Stimulated activated CD4-positive, alpha-beta T cell treated with anti-CD3 and anti-CD28 coated beads, Interleukin-2, amount 100 ng/mL, for 4 hours (primary cell): ENCODE data around the gene CCDC97.
"Not testable (repeated sequence)": the region's sequence is repeated elsewhere in the genome, so short reads cannot be mapped to it uniquely, and the experiment has no call there.

Experiments
- DNase-seq: peaks from one replicate; pipeline ENCODE4 v3.0.0-alpha.2; 2020; ENCODE audit warnings: low read depth

The CCDC97 gene

GRCh38 chr19:41310033-41310831, at the start of gene CCDC97:
TSS of gene CCDC97 (plus strand) at chr19:41310172. CDS start at chr19:41310311, 139 bp downstream.
- peak; percentile 81 for DNase-seq

GRCh38 chr19:41261474-41262190, 48.3 kb upstream of the CCDC97 start:
- DNase-seq: no peak

- DNase-seq: peak; percentile 61
Observed at GRCh38 chr19:41263042-41263849, 46.7 kb upstream of the CCDC97 start.

- DNase-seq: peak; percentile 98
Observed at GRCh38 chr19:41263850-41264580, 46.0 kb upstream of the CCDC97 start, which contains the start of gene HNRNPUL1. TSS of gene HNRNPUL1 (plus strand) at chr19:41264372. CDS start at chr19:41264504, 132 bp downstream.

- DNase-seq: peak; percentile 38
Observed at GRCh38 chr19:41264581-41265394, 45.2 kb upstream of the CCDC97 start.

GRCh38 chr19:41265395-41266153, 44.4 kb upstream of the CCDC97 start:
- DNase-seq: no peak

- DNase-seq: no peak
Observed at GRCh38 chr19:41269055-41269454, 40.9 kb upstream of the CCDC97 start.

- no peak for DNase-seq
Observed at GRCh38 chr19:41269571-41269970, 40.4 kb upstream of the CCDC97 start.

GRCh38 chr19:41273076-41273475, 36.9 kb upstream of the CCDC97 start:
- no peak for DNase-seq

- no peak for DNase-seq
Observed at GRCh38 chr19:41274802-41275201, 35.2 kb upstream of the CCDC97 start.

- DNase-seq: no peak
Observed at GRCh38 chr19:41276231-41276630, 33.7 kb upstream of the CCDC97 start.

- DNase-seq: no peak
Observed at GRCh38 chr19:41278478-41278877, 31.5 kb upstream of the CCDC97 start.

- DNase-seq: no peak
Observed at GRCh38 chr19:41288673-41289530, 21.1 kb upstream of the CCDC97 start.

GRCh38 chr19:41289814-41290213, 20.2 kb upstream of the CCDC97 start:
- not testable (repeated sequence) for DNase-seq

GRCh38 chr19:41294393-41294792, 15.6 kb upstream of the CCDC97 start:
- no peak for DNase-seq

- no peak for DNase-seq
Observed at GRCh38 chr19:41295499-41295898, 14.5 kb upstream of the CCDC97 start.

GRCh38 chr19:41296433-41296871, 13.5 kb upstream of the CCDC97 start:
- no peak for DNase-seq

GRCh38 chr19:41297628-41298347, 12.2 kb upstream of the CCDC97 start:
- no peak for DNase-seq
